GM23338 (cell line): Measurements from ENCODE around the gene SYCN.

Source experiments
- CREB1 ChIP-seq: fragments of 250-450 bp; sonication (Bioruptor Pico); IDR thresholded peaks from 2 replicates; pipeline ENCODE4 v1.5.0; 2020; ENCODE audit warnings: low read depth, mild to moderate bottlenecking, moderate library complexity
- CTCF ChIP-seq, 2 experiments: fragments of 200-600 bp in 1 of 2; sonication (generic) in 1 of 2; conservative IDR thresholded peaks; 2 replicates each; pipeline versions ENCODE4 v1.5.1 to v1.6.1; 2016 to 2017; ENCODE audit warnings: antibody characterized with exemption in 2 of 2, low read depth in 2 of 2, mild to moderate bottlenecking in 2 of 2, moderate library complexity in 1 of 2
- EZH2 ChIP-seq: fragments of 200-600 bp; sonication (generic); IDR thresholded peaks from one replicate; pipeline ENCODE4 v1.8.0; 2017; ENCODE audit warnings: antibody characterized with exemption, mild to moderate bottlenecking, low read depth; ENCODE audit not compliant: unreplicated experiment
- EZH2phosphoT487 ChIP-seq: fragments of 200-600 bp; sonication (generic); IDR thresholded peaks from one replicate; pipeline ENCODE4 v1.8.1; 2018; ENCODE audit warnings: antibody characterized with exemption; ENCODE audit not compliant: unreplicated experiment
- JUNB ChIP-seq: IDR thresholded peaks from one replicate; pipeline ENCODE4 v1.6.1; 2016; ENCODE audit warnings: antibody characterized with exemption; ENCODE audit not compliant: unreplicated experiment
- POLR2AphosphoS5 ChIP-seq: IDR thresholded peaks from 2 replicates; pipeline ENCODE4 v1.6.1; 2016; ENCODE audit warnings: antibody characterized with exemption, low read depth
- STAT1 ChIP-seq: IDR thresholded peaks from one replicate; pipeline ENCODE4 v1.6.1; 2016; ENCODE audit warnings: antibody characterized with exemption; ENCODE audit not compliant: unreplicated experiment

GRCh38 chr19:39158646-39159260 is 45.3 kb downstream of the SYCN start:
- TF ChIP-seq STAT1, result no peak
- no peak for TF ChIP-seq CTCF (conservative IDR thresholded peaks at IDR 0.05; ENCODE audit: low read depth in 2 of 2)
- TF ChIP-seq CREB1, result no peak
- TF ChIP-seq EZH2phosphoT487, result no peak
- TF ChIP-seq EZH2, result no peak
- TF ChIP-seq POLR2AphosphoS5, result no peak
- no peak for TF ChIP-seq JUNB
